ENCODE measurements around the gene DEFB113.

DNA sequence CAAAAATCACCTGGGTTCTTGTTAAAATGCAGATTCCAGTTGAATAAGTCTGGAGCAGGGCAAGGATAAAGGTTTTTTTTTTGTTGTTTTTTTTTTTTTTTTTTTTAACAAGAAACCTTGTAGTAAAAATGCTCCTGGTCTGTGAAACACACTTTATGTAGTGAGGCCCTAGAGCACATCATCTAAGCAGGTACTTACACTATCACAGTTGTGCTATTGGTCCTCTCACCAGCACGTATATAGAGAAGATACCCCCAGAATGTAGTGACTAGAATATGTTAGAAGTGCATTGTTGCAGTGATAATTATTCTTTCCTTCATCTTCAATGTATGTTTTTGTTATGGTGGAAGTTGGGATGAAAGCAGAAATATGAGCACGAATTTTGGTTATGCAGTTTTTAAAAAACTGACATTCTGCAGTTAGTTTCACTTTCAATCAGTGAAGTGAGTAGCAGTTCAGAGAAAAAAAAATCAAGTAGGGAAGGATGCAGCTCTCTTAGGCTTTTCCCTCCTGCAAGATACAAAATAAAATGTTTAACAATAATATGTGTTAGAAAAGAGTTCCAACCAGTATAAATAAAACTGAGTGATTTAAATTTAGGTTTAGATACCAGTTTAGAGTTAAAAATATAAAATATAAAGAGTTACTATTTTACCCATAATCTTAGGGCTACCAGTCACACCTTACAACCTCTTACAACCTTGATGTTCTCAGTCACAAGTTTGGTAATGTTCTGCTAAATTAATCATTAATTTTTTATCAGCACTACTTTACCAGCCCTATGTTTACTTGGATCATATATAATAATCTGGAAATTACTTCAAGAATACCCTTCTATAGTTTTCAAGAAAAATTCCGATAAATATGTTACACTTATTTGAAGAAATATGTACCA, 9.2 kb upstream of the DEFB113 start:
- TF ChIP-seq, protein P1, sequence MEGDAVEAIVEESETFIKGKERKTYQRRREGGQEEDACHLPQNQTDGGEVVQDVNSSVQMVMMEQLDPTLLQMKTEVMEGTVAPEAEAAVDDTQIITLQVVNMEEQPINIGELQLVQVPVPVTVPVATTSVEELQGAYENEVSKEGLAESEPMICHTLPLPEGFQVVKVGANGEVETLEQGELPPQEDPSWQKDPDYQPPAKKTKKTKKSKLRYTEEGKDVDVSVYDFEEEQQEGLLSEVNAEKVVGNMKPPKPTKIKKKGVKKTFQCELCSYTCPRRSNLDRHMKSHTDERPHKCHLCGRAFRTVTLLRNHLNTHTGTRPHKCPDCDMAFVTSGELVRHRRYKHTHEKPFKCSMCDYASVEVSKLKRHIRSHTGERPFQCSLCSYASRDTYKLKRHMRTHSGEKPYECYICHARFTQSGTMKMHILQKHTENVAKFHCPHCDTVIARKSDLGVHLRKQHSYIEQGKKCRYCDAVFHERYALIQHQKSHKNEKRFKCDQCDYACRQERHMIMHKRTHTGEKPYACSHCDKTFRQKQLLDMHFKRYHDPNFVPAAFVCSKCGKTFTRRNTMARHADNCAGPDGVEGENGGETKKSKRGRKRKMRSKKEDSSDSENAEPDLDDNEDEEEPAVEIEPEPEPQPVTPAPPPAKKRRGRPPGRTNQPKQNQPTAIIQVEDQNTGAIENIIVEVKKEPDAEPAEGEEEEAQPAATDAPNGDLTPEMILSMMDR (IDR thresholded peaks at IDR 0.05), result no peak
- no peak for TF ChIP-seq POLR2A (IDR thresholded peaks at IDR 0.05)

Data from esophagus squamous epithelium (tissue), 4 donors.